22Rv1 (cell line): ENCODE data around the gene PRXL2B.

Experiments
- CTCF ChIP-seq: fragments of 450-650 bp; IDR thresholded peaks from 2 replicates; pipeline ENCODE4 v1.5.1; 2017; ENCODE audit warnings: mild to moderate bottlenecking
- ZFX ChIP-seq: fragments of 450-650 bp; IDR thresholded peaks from 2 replicates; pipeline ENCODE4 v1.6.1; 2017; ENCODE audit warnings: antibody characterized with exemption, borderline replicate concordance

- TF ChIP-seq CTCF (no peak), ZFX (no peak)
Observed at GRCh38 chr1:2556678-2557481, 29.7 kb upstream of the PRXL2B start.
